ENCODE results near the gene CSRP2. TPM values are rescaled to one million over a fixed set of nuclear protein-coding genes. Genes with fewer than 3 reads are reported as not detected.

The CSRP2 gene
- total RNA-seq, 1 experiment from 2014 or later, result 158 TPM

DNA sequence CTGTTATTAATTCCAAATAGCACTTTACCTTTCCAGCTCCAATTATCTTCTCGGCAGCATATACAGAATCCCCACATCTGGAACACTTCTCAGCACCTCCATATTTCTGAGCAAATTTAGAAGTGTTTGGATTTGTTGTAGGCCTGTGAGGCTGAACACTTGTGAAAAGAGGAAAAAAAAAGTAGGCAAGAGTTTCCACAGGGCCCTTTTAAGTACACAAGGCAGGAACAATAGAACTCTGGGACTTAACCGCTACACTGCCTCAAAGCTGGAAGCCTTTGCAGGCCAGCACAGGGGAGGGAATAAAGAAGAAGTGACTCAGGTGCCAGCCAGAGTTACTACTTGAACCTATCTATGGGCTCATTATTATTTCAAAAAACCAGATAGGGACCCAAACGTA, 18.6 kb downstream of the CSRP2 start:
- Histone ChIP-seq H2BK5ac (ENCODE audit: insufficient read length, low read length) (no peak overlapping the region), H3K79me2 (ENCODE audit: insufficient read depth, low read length) (no peaks in the 10 kb centered on the region), H3K18ac (ENCODE audit: insufficient read length, low read depth, low read length) (no peak overlapping the region), H3K9ac (ENCODE audit: extremely low read depth, insufficient read length, low read length) (no peak overlapping the region), H3K9me3 (ENCODE audit: control insufficient read depth, low read depth, low read length) (no peaks in the 10 kb centered on the region), H3K4me2 (ENCODE audit: insufficient read depth, insufficient read length, low read length) (no peak overlapping the region), H3K27me3 (ENCODE audit: insufficient read depth, low read length) (no peaks in the 10 kb centered on the region), H4K20me1 (ENCODE audit: control insufficient read depth, insufficient read depth, insufficient read length) (no peaks in the 10 kb centered on the region), H2BK12ac (ENCODE audit: insufficient read length, low read depth, low read length) (no peak overlapping the region), H3K23ac (ENCODE audit: insufficient read length, low read depth, low read length) (no peak overlapping the region), H3K14ac (ENCODE audit: insufficient read depth, low read length) (no peak overlapping the region), H3K23me2 (ENCODE audit: insufficient read length, low read depth, low read length, poor library complexity, severe bottlenecking) (no peaks in the 10 kb centered on the region), H2AK5ac (ENCODE audit: insufficient read length, low read length) (no peak overlapping the region), H4K5ac (ENCODE audit: insufficient read length, low read depth, low read length) (no peak overlapping the region), H2AFZ (ENCODE audit: low read length) (no peak overlapping the region), H2BK120ac (ENCODE audit: low read depth, low read length, poor library complexity, severe bottlenecking) (no peak overlapping the region), H3K56ac (ENCODE audit: insufficient read length, low read depth, low read length) (no peak overlapping the region), H3K27ac (ENCODE audit: insufficient read length, low read depth, low read length) (no peak overlapping the region), H2BK20ac (ENCODE audit: low read depth, low read length, poor library complexity, severe bottlenecking) (no peak overlapping the region), H4K8ac (replicated peaks; ENCODE audit: insufficient read length, low read depth, low read length) (no peak overlapping the region), H2BK15ac (ENCODE audit: low read depth, low read length) (no peak overlapping the region), H3K4me1 (ENCODE audit: insufficient read depth, low read length) (peaks cover 6% of the 10 kb centered on the region; the same call in 1 of the 2 replicates), H4K91ac (ENCODE audit: insufficient read length, low read depth, low read length) (no peak overlapping the region), H3T11ph (ENCODE audit: low read length) (no peak overlapping the region), H3K79me1 (ENCODE audit: insufficient read depth, low read depth, low read length, poor library complexity, severe bottlenecking) (peaks cover 3% of the 10 kb centered on the region), H3K4ac (ENCODE audit: low read depth, low read length) (no peak overlapping the region)
- TF ChIP-seq, protein P1, sequence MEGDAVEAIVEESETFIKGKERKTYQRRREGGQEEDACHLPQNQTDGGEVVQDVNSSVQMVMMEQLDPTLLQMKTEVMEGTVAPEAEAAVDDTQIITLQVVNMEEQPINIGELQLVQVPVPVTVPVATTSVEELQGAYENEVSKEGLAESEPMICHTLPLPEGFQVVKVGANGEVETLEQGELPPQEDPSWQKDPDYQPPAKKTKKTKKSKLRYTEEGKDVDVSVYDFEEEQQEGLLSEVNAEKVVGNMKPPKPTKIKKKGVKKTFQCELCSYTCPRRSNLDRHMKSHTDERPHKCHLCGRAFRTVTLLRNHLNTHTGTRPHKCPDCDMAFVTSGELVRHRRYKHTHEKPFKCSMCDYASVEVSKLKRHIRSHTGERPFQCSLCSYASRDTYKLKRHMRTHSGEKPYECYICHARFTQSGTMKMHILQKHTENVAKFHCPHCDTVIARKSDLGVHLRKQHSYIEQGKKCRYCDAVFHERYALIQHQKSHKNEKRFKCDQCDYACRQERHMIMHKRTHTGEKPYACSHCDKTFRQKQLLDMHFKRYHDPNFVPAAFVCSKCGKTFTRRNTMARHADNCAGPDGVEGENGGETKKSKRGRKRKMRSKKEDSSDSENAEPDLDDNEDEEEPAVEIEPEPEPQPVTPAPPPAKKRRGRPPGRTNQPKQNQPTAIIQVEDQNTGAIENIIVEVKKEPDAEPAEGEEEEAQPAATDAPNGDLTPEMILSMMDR (conservative IDR thresholded peaks at IDR 0.05), result no peak
- no peaks in the 10 kb centered on the region for H3K27me3 Mint-ChIP-seq (ENCODE audit: low read depth)
- peaks cover 45 to 70% (median 66%) of the 10 kb centered on the region in 3 experiments for H3K36me3 Mint-ChIP-seq (ENCODE audit: insufficient read depth in 1 of 3, low read depth in 3 of 3)
- WGBS (ENCODE audit: extremely low coverage, insufficient read length, low lambda C conversion rate), result no CpG with 5 or more reads among the region's 3 CpGs
- no peaks in the 10 kb centered on the region for H3K9me3 Mint-ChIP-seq
- no peak for DNase-seq
- H3K27ac Mint-ChIP-seq, result peak overlapping the region in 2 of 3 experiments; percentile 19 to 34; a peak in 2 of 7 replicates
- H3K4me1 Mint-ChIP-seq, result peaks cover 14% of the 10 kb centered on the region in 2 experiments
- H3K4me3 Mint-ChIP-seq, result no peak overlapping the region

Data from H9 (cell line).